Measurements from ENCODE around the gene FAM219A. TPM values are rescaled to one million over a fixed set of nuclear protein-coding genes. Genes with fewer than 3 reads are reported as not detected.

The FAM219A gene
- total and polyA plus RNA-seq, 2 donors = 6.0 to 20.8 TPM

GRCh38 chr9:34419716-34420504, 38.5 kb downstream of the FAM219A start:
- Histone ChIP-seq H3K27ac (ENCODE audit: low read depth) (no peak overlapping the region), H3K4me1 (ENCODE audit: insufficient read depth) (no peaks in the 10 kb centered on the region), H3K36me3 (ENCODE audit: insufficient read depth) (no peaks in the 10 kb centered on the region), H3K4me3 (ENCODE audit: low read depth, low read length) (no peak overlapping the region)
- 71% methylated on average over 4 of the region's 4 CpGs for WGBS
- DNase-seq (ENCODE audit: extremely low spot score) = no peak

- Histone ChIP-seq H3K4me3 (ENCODE audit: low read depth, low read length) (no peak overlapping the region), H3K27ac (ENCODE audit: low read depth) (no peak overlapping the region), H3K4me1 (ENCODE audit: insufficient read depth) (peaks cover 1% of the 10 kb centered on the region), H3K36me3 (ENCODE audit: insufficient read depth) (no peaks in the 10 kb centered on the region)
- WGBS = 95% methylated on average over 3 of the region's 3 CpGs
- no peak for DNase-seq (ENCODE audit: extremely low spot score)
Measured at GRCh38 chr9:34417734-34418133, 40.6 kb downstream of the FAM219A start.

- DNase-seq (ENCODE audit: extremely low spot score) = peak; percentile 11
- no peaks in the 10 kb centered on the region for H3K36me3 ChIP-seq (ENCODE audit: insufficient read depth)
- no peak overlapping the region for H3K27ac ChIP-seq (ENCODE audit: low read depth)
- no peak overlapping the region for H3K4me3 ChIP-seq (ENCODE audit: low read depth, low read length)
- 11% methylated on average over 6 of the region's 6 CpGs for whole genome bisulfite sequencing
- peaks cover 1% of the 10 kb centered on the region for H3K4me1 ChIP-seq (ENCODE audit: insufficient read depth)
Measured at GRCh38 chr9:34413231-34413852, 45.0 kb downstream of the FAM219A start.

- WGBS = 51% methylated on average over 1 of the region's 1 CpG
- Histone ChIP-seq H3K36me3 (ENCODE audit: insufficient read depth) (no peaks in the 10 kb centered on the region), H3K4me3 (ENCODE audit: low read depth, low read length) (no peak overlapping the region), H3K4me1 (ENCODE audit: insufficient read depth) (peaks cover 1% of the 10 kb centered on the region), H3K27ac (ENCODE audit: low read depth) (no peak overlapping the region)
- no peak for DNase-seq (ENCODE audit: extremely low spot score)
Measured at GRCh38 chr9:34412336-34412735, 46.0 kb downstream of the FAM219A start.

- peaks cover 1% of the 10 kb centered on the region for H3K4me1 ChIP-seq (ENCODE audit: insufficient read depth)
- no peaks in the 10 kb centered on the region for H3K36me3 ChIP-seq (ENCODE audit: insufficient read depth)
- 82% methylated on average over 2 of the region's 2 CpGs for WGBS
- H3K4me3 ChIP-seq (ENCODE audit: low read depth, low read length) = no peak overlapping the region
- H3K27ac ChIP-seq (ENCODE audit: low read depth) = no peak overlapping the region
- DNase-seq (ENCODE audit: extremely low spot score) = no peak
Measured at GRCh38 chr9:34409154-34409553, 49.2 kb downstream of the FAM219A start.

- 97% methylated on average over 1 of the region's 1 CpG for WGBS
- H3K27ac ChIP-seq (ENCODE audit: low read depth) = no peak overlapping the region
- H3K4me1 ChIP-seq (ENCODE audit: insufficient read depth) = no peaks in the 10 kb centered on the region
- no peak for DNase-seq (ENCODE audit: extremely low spot score)
- no peak overlapping the region for H3K4me3 ChIP-seq (ENCODE audit: low read depth, low read length)
- no peaks in the 10 kb centered on the region for H3K36me3 ChIP-seq (ENCODE audit: insufficient read depth)
Measured at GRCh38 chr9:34408173-34408572, 50.2 kb downstream of the FAM219A start.

GRCh38 chr9:34406219-34406618, 52.2 kb downstream of the FAM219A start:
- H3K4me1 ChIP-seq (ENCODE audit: insufficient read depth) = no peaks in the 10 kb centered on the region
- H3K36me3 ChIP-seq (ENCODE audit: insufficient read depth) = no peaks in the 10 kb centered on the region
- no peak overlapping the region for H3K27ac ChIP-seq (ENCODE audit: low read depth)
- H3K4me3 ChIP-seq (ENCODE audit: low read depth, low read length) = no peak overlapping the region
- 81% methylated on average over 1 of the region's 1 CpG for WGBS
- no peak for DNase-seq (ENCODE audit: extremely low spot score)

GRCh38 chr9:34405719-34406118, 52.7 kb downstream of the FAM219A start:
- H3K4me3 ChIP-seq (ENCODE audit: low read depth, low read length) = no peak overlapping the region
- H3K36me3 ChIP-seq (ENCODE audit: insufficient read depth) = no peaks in the 10 kb centered on the region
- H3K4me1 ChIP-seq (ENCODE audit: insufficient read depth) = no peaks in the 10 kb centered on the region
- WGBS = 90% methylated on average over 7 of the region's 7 CpGs
- no peak for DNase-seq (ENCODE audit: extremely low spot score)
- no peak overlapping the region for H3K27ac ChIP-seq (ENCODE audit: low read depth)

- H3K4me1 ChIP-seq (ENCODE audit: insufficient read depth) = no peaks in the 10 kb centered on the region
- no peak overlapping the region for H3K27ac ChIP-seq (ENCODE audit: low read depth)
- H3K36me3 ChIP-seq (ENCODE audit: insufficient read depth) = no peaks in the 10 kb centered on the region
- no peak for DNase-seq (ENCODE audit: extremely low spot score)
- H3K4me3 ChIP-seq (ENCODE audit: low read depth, low read length) = no peak overlapping the region
Measured at GRCh38 chr9:34403554-34404380, 54.6 kb downstream of the FAM219A start.

GRCh38 chr9:34400686-34401602, 57.4 kb downstream of the FAM219A start:
- no peaks in the 10 kb centered on the region for H3K36me3 ChIP-seq (ENCODE audit: insufficient read depth)
- 83% methylated on average over 40 of the region's 40 CpGs for WGBS

GRCh38 chr9:34400275-34400674, 58.1 kb downstream of the FAM219A start:
- DNase-seq (ENCODE audit: extremely low spot score) = no peak

More at GRCh38 chr9:34400686-34401602, 57.4 kb downstream of the FAM219A start:
- H3K4me3 ChIP-seq (ENCODE audit: low read depth, low read length) = no peak overlapping the region
- no peak overlapping the region for H3K27ac ChIP-seq (ENCODE audit: low read depth)
- H3K4me1 ChIP-seq (ENCODE audit: insufficient read depth) = no peaks in the 10 kb centered on the region
- no peak for DNase-seq (ENCODE audit: extremely low spot score)

GRCh38 chr9:34399729-34400128, 58.6 kb downstream of the FAM219A start:
- Histone ChIP-seq H3K4me1 (ENCODE audit: insufficient read depth) (no peaks in the 10 kb centered on the region), H3K27ac (ENCODE audit: low read depth) (no peak overlapping the region), H3K36me3 (ENCODE audit: insufficient read depth) (no peaks in the 10 kb centered on the region), H3K4me3 (ENCODE audit: low read depth, low read length) (no peak overlapping the region)
- 83% methylated on average over 4 of the region's 4 CpGs for WGBS
- DNase-seq (ENCODE audit: extremely low spot score) = no peak

More at GRCh38 chr9:34400275-34400674, 58.1 kb downstream of the FAM219A start:
- H3K4me3 ChIP-seq (ENCODE audit: low read depth, low read length) = no peak overlapping the region
- no peak overlapping the region for H3K27ac ChIP-seq (ENCODE audit: low read depth)
- H3K4me1 ChIP-seq (ENCODE audit: insufficient read depth) = no peaks in the 10 kb centered on the region
- WGBS = 65% methylated on average over 12 of the region's 12 CpGs
- H3K36me3 ChIP-seq (ENCODE audit: insufficient read depth) = no peaks in the 10 kb centered on the region

- no peak for DNase-seq (ENCODE audit: extremely low spot score)
- no peak overlapping the region for H3K4me3 ChIP-seq (ENCODE audit: low read depth, low read length)
- no peaks in the 10 kb centered on the region for H3K36me3 ChIP-seq (ENCODE audit: insufficient read depth)
- no peaks in the 10 kb centered on the region for H3K4me1 ChIP-seq (ENCODE audit: insufficient read depth)
- WGBS = 100% methylated on average over 1 of the region's 1 CpG
- H3K27ac ChIP-seq (ENCODE audit: low read depth) = no peak overlapping the region
Measured at GRCh38 chr9:34398875-34399274, 59.5 kb downstream of the FAM219A start.
